Activated CD8-positive, alpha-beta memory T cell treated with anti-CD3 and anti-CD28 coated beads for 1 hour (primary cell): Measurements from ENCODE around the gene FNBP1.

Source experiments
- DNase-seq, 2 donors: peaks; one replicate each; pipeline ENCODE4 v3.0.0-alpha.2; 2020; ENCODE audit warnings: low read depth in 1 of 2; ENCODE audit errors: extremely low read depth in 1 of 2

Gene FNBP1

GRCh38 chr9:130042885-130043653 is at the start of gene FNBP1:
TSS of gene FNBP1 (minus strand) at chr9:130043189. CDS start at chr9:130042975, 214 bp downstream.
- peak; percentile 49 to 73 for DNase-seq

- no peak for DNase-seq
Observed at GRCh38 chr9:130090915-130091314, 47.9 kb upstream of the FNBP1 start.

DNA sequence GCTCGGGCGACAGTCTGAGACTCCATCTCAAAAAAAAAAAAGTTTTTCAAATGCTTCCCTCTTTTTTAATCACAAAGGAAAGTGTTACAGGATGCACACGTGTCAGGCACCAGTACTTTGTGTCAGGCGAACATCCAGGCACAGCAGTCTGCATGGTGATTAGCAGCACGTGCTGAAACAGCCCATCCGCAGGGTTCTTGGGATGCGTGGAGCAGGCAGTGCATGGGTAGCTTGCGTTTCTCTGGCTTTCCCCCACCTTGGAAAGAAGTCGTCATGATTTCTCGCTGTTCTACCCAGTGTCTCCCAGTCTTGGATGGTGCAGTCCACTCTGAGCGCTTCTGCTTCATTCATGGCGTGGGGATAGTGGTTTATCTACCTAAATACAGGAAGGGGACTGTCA is 46.2 kb upstream of the FNBP1 start:
- no peak for DNase-seq

DNA sequence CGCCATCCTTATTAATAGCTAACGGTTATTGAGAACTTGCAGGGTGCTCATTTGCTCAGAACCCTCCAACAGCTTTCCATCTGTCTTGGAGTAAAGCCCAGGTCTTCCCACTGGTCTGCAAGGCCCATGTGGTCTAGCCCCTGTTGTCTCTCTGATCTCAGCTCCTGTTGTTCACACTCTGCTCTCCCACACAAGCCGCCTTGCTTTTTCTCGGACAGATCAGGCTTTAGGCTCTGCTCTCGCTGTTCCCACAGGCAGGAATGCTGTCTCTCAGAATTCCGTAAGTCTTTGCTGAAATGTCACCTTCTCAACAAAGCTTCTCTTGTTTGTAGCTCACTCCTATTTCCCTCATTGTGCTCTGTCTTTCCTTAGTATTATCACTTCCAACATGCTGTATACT is 45.1 kb upstream of the FNBP1 start:
- no peak for DNase-seq

DNA sequence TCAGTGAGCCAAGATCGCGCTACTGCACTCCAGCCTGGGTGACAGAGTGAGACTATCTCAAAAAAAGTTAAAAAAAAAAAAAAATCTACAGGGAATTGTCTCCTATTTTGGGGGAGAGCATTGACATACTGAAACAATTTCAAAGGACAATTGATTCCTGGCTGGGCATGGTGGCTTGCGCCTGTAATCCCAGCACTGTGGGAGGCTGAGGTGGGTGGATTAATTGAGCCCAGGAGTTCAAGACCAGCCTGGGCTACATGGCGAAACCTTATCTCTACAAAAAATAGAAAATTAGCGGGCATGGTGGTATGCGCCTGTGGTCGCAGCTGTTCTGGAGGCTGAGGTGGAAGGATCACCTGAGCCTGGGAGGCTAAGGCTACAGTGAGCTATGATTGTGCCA is 41.3 kb upstream of the FNBP1 start:
- no peak for DNase-seq

DNA sequence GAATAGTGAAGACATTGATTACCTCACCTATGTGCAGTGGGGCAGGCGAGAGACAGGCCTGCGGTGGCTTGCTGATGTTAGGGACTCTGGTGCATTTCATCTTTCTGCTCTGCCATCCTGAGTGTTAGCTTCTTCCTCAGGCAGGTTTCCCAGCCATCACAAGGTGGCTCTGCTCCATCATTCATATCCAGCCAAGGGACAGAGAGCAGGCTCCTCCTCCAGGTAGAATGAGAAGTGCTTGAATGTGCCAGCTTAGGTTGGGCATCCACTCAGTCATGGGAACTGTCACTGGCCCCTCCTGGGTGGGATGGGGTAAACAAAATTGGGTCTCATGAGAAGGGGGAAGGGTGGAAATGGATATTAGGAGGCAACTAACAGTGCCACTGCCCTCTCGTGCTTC is 35.6 kb upstream of the FNBP1 start:
- DNase-seq: no peak

- no peak for DNase-seq
Observed at GRCh38 chr9:130073373-130073772, 30.4 kb upstream of the FNBP1 start.

DNA sequence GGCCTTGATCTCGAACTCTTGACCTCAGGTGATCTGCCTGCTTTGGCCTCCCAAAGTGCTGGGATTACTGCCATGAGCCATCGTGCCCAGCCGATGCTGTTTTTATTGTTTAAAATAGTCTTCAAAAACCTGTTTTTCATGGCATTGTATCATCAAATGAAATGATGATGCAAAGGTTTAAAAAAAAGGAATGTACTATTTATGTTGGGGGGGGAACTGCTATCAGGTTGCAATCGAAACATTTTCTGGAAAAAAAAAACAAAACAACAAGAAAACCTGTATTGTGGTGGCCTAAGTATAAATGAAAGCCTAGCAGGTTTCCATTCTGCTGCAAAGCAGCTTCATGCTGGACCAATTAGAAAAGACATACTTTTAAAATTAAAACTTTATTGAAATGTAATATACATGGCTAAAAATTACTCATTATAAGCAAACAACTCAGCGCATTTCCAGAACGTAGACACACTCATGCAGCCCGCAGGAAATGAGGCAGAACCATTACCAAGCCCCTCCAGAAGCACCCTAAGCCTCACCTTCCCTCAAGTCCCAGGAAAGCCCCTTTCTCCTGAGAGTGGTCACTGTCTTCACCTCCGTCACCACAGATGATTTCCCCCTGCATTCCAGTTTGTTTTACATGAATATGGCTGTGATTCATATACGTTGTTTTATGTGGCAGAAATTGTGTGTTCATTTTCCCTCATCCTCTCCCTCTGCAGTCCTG is 29.7 kb upstream of the FNBP1 start:
- DNase-seq: no peak

- no peak for DNase-seq
Observed at GRCh38 chr9:130069048-130069447, 26.1 kb upstream of the FNBP1 start.

- no peak for DNase-seq
Observed at GRCh38 chr9:130064621-130065020, 21.6 kb upstream of the FNBP1 start.

DNA sequence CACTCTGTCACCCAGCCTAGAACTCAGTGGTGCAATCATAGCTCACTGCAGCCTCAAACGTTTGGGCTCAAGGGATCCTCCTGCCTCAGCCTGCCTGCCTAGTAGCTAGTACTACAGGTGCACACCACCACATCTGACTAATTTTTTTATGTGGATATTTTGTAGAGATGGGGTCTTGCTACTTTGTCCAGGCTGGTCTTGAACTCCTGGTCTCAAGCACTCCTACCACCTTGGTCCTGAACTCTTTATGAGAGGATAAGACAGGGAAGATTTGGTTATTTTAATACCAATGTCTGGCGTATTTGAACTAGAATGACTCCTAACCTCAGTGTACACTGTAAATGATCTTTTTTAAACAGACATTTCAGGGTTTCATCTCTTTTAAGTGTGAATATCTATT is 19.8 kb upstream of the FNBP1 start:
- DNase-seq: no peak

GRCh38 chr9:130060296-130060695 is 17.3 kb upstream of the FNBP1 start:
- no peak for DNase-seq

DNA sequence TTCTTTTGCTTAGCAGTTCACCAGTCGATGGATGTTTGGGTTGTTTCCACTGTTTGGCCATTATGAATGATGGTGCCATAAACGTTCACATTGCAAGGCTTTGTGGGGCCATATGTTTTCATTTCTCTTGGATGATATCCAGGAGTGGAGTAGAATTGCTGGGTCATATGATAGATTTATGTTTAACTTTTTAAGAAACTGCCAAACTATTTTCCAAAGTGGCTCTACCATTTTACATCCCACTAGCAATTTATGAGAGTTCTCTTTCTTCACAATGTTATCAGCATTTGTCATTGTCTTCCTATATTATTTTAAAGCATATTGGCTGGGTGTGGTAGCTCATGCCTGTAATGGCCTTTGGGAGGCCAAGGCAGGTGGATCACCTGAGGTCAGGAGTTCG is 15.9 kb upstream of the FNBP1 start:
- DNase-seq: no peak

DNA sequence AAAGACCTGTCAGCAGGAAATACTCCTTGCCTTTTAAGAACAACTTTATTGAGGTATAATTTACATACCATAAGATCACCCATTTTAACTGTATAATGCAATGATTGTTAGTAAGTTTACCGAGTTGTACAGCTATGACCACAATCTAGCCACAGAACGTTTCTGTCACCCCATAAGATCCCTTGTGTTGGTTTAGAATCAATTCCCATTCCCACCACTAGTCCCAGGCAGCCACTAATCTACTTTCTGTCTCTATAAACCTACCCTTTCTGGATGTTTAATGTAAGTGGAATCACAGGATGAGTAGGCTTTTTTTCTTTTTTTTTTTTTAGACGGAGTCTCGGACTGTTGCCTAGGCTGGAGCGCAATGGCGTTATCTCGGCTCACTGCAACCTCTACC is 15.2 kb upstream of the FNBP1 start:
- no peak for DNase-seq

DNA sequence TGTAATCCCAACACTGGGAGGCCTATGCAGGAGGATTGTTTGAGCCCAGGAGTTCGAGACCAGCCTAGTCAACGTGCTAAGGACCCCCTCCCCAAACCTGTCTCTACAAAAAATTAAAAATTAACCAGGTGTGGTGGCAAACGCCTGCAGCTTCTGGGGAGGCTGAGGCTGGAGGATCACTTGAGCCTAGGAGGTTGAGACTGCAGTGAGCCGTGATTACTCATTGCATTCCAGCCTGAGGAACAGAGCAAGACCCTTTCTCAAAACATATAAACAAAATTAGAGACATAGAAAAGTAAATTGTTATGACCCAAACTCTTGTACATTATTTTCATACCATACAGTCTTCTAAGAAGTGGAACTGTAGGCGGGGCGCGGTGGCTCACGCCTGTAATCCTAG is 11.8 kb upstream of the FNBP1 start:
- DNase-seq: no peak

GRCh38 chr9:130054325-130054786 is 11.4 kb upstream of the FNBP1 start:
- no peak for DNase-seq

DNA sequence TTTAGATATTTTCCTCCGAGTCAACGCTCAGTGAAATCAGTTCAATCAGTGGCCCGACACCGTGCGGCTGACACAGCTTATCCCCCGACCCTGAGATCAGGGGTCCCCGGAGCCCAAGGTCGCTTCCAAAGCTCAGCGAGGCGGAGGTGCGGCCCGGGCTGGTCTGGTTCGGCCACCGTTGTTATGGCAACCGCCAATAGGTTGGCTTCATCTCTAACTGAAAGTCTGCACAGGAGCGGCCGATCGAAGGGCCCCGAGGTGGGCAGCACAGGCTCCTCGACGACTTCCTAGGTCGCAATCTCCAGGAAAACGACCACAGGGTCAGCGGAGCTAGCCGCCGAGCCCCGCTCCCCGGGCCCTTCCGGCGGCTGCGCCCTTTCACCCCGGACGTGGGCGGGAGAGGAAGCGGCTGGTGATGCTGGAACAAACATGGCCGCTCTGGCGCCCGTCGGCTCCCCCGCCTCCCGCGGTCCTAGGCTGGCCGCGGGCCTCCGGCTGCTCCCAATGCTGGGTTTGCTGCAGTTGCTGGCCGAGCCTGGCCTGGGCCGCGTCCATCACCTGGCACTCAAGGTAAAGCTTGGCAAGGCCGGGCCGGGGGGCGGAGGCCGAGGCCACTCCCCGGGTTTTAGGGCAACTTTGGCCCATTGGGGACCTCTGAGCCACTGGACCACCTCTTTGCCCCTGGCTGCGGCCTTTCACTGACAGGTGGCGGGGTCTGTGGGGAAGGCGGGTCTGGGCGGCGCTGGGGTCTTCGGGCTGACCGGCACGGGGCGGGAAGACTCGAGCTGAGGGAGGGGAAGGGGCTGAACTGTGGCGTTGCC is 10.7 kb upstream of the FNBP1 start, which contains the start of gene GPR107:
Gene GPR107, plus strand, starts transcription at position 403 of the 821 bp plus-strand sequence. Its CDS starts 27 bp downstream, at position 430.
- peak; percentile 30 to 65 for DNase-seq

GRCh38 chr9:130053109-130053503 is 10.1 kb upstream of the FNBP1 start:
- no peak for DNase-seq

DNA sequence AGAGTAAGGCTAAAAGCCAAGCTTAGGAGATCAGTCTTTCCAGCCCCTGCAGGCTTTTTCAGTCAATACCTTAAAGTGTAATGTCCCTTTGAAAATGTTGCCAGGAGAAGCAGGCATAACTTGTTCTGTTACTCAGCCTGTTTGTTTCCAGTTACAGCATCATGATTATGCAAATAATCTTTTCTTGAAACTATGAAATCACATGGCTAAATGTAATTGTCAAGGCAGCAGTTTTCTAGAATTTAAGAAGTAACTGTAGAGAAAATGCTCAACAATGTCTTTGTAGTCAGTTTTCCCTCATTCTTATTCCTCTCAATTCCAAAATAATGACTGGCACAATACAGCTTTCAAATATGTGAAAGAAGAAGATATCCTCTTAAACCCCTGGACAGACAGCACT is 8.9 kb upstream of the FNBP1 start:
- no peak for DNase-seq

DNA sequence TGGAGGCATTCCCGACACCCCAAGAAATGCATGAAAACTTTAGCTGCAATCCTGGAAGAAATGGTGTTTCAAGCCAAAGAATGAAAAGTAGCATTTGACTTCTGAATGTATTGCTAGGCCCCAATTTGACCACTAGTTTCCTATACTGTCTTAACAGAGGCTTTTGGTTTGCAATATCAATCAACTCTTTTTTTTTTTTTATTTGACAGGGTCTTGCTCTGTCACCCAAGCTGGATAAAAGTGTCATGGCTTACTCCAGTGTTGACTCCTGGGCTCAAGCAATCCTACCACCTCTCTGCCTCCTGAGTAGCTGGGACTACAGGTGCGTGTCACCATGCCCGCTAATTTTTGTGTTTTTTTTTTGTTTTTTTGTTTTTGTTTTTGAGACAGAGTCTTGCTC is 7.5 kb upstream of the FNBP1 start:
- no peak for DNase-seq

DNA sequence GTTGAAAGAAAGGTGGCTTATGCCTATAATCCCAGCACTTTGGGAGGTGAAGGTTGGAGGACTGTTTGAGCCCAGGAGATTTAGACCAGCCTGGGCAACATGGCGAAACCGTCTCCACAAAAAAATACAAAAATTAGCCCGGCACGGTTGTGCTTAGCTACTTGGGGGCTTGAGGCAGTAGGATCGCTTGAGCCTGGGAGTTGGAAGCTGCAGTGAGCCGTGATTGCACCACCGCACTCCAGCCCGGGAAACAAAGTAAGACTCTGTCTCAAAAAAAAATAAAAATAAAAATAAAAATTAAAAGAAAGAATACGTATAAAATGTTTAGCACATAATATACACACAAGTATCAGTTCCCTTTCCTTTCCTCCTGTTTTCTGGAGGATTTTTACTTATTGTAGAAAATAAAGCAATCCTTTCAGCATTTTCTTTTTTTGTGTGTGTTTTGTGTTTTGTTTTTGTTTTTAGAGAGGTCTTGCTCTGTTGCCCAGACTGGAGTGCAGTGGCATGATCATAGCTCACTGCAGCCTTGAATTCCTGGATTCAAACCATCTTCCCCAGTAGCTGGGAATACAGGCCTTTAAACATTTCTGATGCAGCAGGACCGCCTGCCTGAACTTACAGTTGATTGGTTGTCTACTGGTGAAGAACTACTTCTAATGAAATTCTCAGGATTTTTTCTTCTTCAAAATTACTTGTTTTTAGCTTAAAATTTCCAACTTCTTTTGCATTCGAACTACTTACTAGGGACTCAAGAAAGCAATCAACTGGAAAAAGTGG is 6.6 kb upstream of the FNBP1 start:
- DNase-seq: no peak
